WTC11 (cell line): ENCODE results near the gene FXN. TPM values are rescaled to one million over a fixed set of nuclear protein-coding genes. Genes with fewer than 3 reads are reported as not detected.

Experiments used
- ATAC-seq: fragments of 200-7000 bp; cut with Tn5 transposase; 2 replicates; pipeline ENCODE4 v1.10.0; 2021; ENCODE audit warnings: mild to moderate bottlenecking, moderate library complexity
- CTCF ChIA-PET: fragments of 300-600 bp; sonication (Branson Sonifier 250); formaldehyde crosslinking; loops from one replicate; lab custom pipeline; 2021; ENCODE audit warnings: antibody characterized with exemption; lab: Charles Lee
- POLR2A ChIA-PET: fragments of 350-600 bp; sonication (Branson Sonifier 250); formaldehyde crosslinking; loops from one replicate; lab custom pipeline; 2021; ENCODE audit warnings: antibody characterized with exemption; lab: Charles Lee
- DNase-seq: peaks from one replicate; pipeline ENCODE4 v3.0.0; 2021; ENCODE audit warnings: low spot score
- H3K27ac Mint-ChIP-seq: 2 replicates; pipeline ENCODE4 v1.8.0; 2021; ENCODE audit warnings: mixed read lengths
- H3K27me3 Mint-ChIP-seq: 2 replicates; pipeline ENCODE4 v1.8.0; 2021; ENCODE audit warnings: low read depth, mild to moderate bottlenecking, moderate library complexity, mixed read lengths
- H3K36me3 Mint-ChIP-seq: 2 replicates; pipeline ENCODE4 v1.8.0; 2021; ENCODE audit warnings: mixed read lengths
- H3K4me1 Mint-ChIP-seq: 2 replicates; pipeline ENCODE4 v1.8.0; 2022; ENCODE audit warnings: mixed read lengths
- H3K4me3 Mint-ChIP-seq: 2 replicates; pipeline ENCODE4 v1.8.0; 2021; ENCODE audit warnings: mild to moderate bottlenecking, moderate library complexity, mixed read lengths
- H3K9me3 Mint-ChIP-seq: 2 replicates; pipeline ENCODE4 v1.8.0; 2021; ENCODE audit warnings: mixed read lengths
- GRHL2 ChIP-seq: fragments of 250-450 bp; sonication (Bioruptor Pico); IDR thresholded peaks from 2 replicates; pipeline ENCODE4 v1.8.0; 2022; ENCODE audit warnings: mild to moderate bottlenecking, moderate library complexity; ENCODE audit not compliant: insufficient replicate concordance, severe bottlenecking
- JUN ChIP-seq: sonication (generic); formaldehyde crosslinking; IDR thresholded peaks from 2 replicates; pipeline ENCODE4 v1.8.0; 2023; ENCODE audit warnings: mild to moderate bottlenecking, missing genetic modification reagents
- MXD4 ChIP-seq: fragments of 250-450 bp; sonication (Bioruptor Pico); IDR thresholded peaks from 2 replicates; pipeline ENCODE4 v1.8.0; 2021; ENCODE audit warnings: mild to moderate bottlenecking, moderate library complexity, borderline replicate concordance
- SMAD3 ChIP-seq: sonication (generic); formaldehyde crosslinking; IDR thresholded peaks from 2 replicates; pipeline ENCODE4 v1.8.0; 2022; ENCODE audit warnings: missing genetic modification reagents, mild to moderate bottlenecking, borderline replicate concordance
- SP1 ChIP-seq: sonication (generic); formaldehyde crosslinking; conservative IDR thresholded peaks from 2 replicates; pipeline ENCODE4 v1.8.1; 2022; ENCODE audit warnings: missing genetic modification reagents
- TEAD1 ChIP-seq: sonication (generic); formaldehyde crosslinking; IDR thresholded peaks from 2 replicates; pipeline ENCODE4 v1.8.0; 2022; ENCODE audit warnings: mild to moderate bottlenecking, missing genetic modification reagents
- TEAD4 ChIP-seq: sonication (generic); formaldehyde crosslinking; IDR thresholded peaks from 2 replicates; pipeline ENCODE4 v1.8.0; 2022; ENCODE audit warnings: mild to moderate bottlenecking, missing genetic modification reagents
- total RNA-seq: library from RNA; stranded (reverse); gene quantifications from 3 replicates; pipeline ENCODE4 v1.2.3, GENCODE V29; 2021
- TF ChIP-seq, protein P1 (sequence below): fragments of 250-450 bp; sonication (Bioruptor Pico); IDR thresholded peaks from 2 replicates; pipeline ENCODE4 v1.9.0; 2021; ENCODE audit warnings: mild to moderate bottlenecking, borderline replicate concordance
- TF ChIP-seq, protein P2 (sequence below): sonication (generic); formaldehyde crosslinking; IDR thresholded peaks from 2 replicates; pipeline ENCODE4 v1.8.1; 2023; ENCODE audit warnings: mild to moderate bottlenecking, missing genetic modification reagents, borderline replicate concordance
- TF ChIP-seq, protein P3 (sequence below): sonication (generic); formaldehyde crosslinking; IDR thresholded peaks from 2 replicates; pipeline ENCODE4 v1.8.0; 2023; ENCODE audit warnings: mild to moderate bottlenecking, missing genetic modification reagents
- TF ChIP-seq, protein P4 (sequence below): sonication (generic); formaldehyde crosslinking; IDR thresholded peaks from 2 replicates; pipeline ENCODE4 v1.8.0; 2022; ENCODE audit warnings: missing genetic modification reagents

Gene FXN
- total RNA-seq, 1 experiment from 2014 or later, result 30.6 TPM

DNA sequence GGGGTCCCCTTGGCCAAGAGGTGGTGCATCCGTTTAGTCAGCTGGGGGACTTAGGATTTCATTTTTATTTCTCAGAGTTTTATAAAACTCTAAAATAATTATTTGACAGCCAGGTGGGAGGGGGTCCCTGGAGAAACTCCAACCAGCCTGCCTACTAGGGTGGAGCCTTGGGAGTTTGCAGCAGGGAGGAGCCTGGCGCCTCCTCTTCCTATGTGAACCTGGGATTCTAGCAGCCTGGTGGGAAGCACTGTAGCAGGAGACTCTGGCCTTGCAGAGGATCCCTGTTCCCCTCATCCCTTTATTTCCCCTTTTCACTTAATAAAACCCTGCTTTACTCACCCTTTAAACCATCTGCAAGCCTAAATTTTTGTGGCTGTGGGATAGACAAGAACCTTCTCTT is 50.8 kb downstream of the FXN start:
- no peak overlapping the region for H3K27ac Mint-ChIP-seq
- peak; percentile 36 for ATAC-seq
- TF ChIP-seq, protein P1, sequence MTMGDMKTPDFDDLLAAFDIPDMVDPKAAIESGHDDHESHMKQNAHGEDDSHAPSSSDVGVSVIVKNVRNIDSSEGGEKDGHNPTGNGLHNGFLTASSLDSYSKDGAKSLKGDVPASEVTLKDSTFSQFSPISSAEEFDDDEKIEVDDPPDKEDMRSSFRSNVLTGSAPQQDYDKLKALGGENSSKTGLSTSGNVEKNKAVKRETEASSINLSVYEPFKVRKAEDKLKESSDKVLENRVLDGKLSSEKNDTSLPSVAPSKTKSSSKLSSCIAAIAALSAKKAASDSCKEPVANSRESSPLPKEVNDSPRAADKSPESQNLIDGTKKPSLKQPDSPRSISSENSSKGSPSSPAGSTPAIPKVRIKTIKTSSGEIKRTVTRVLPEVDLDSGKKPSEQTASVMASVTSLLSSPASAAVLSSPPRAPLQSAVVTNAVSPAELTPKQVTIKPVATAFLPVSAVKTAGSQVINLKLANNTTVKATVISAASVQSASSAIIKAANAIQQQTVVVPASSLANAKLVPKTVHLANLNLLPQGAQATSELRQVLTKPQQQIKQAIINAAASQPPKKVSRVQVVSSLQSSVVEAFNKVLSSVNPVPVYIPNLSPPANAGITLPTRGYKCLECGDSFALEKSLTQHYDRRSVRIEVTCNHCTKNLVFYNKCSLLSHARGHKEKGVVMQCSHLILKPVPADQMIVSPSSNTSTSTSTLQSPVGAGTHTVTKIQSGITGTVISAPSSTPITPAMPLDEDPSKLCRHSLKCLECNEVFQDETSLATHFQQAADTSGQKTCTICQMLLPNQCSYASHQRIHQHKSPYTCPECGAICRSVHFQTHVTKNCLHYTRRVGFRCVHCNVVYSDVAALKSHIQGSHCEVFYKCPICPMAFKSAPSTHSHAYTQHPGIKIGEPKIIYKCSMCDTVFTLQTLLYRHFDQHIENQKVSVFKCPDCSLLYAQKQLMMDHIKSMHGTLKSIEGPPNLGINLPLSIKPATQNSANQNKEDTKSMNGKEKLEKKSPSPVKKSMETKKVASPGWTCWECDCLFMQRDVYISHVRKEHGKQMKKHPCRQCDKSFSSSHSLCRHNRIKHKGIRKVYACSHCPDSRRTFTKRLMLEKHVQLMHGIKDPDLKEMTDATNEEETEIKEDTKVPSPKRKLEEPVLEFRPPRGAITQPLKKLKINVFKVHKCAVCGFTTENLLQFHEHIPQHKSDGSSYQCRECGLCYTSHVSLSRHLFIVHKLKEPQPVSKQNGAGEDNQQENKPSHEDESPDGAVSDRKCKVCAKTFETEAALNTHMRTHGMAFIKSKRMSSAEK (CRISPR knock-in tag), result no peak
- TF ChIP-seq MXD4 (CRISPR knock-in tag) (no peak), SP1 (CRISPR knock-in tag) (no peak), GRHL2 (CRISPR knock-in tag) (no peak), TEAD4 (CRISPR knock-in tag) (no peak), SMAD3 (no peak), JUN (CRISPR knock-in tag) (no peak), TEAD1 (CRISPR knock-in tag) (no peak)
- TF ChIP-seq, protein P2, sequence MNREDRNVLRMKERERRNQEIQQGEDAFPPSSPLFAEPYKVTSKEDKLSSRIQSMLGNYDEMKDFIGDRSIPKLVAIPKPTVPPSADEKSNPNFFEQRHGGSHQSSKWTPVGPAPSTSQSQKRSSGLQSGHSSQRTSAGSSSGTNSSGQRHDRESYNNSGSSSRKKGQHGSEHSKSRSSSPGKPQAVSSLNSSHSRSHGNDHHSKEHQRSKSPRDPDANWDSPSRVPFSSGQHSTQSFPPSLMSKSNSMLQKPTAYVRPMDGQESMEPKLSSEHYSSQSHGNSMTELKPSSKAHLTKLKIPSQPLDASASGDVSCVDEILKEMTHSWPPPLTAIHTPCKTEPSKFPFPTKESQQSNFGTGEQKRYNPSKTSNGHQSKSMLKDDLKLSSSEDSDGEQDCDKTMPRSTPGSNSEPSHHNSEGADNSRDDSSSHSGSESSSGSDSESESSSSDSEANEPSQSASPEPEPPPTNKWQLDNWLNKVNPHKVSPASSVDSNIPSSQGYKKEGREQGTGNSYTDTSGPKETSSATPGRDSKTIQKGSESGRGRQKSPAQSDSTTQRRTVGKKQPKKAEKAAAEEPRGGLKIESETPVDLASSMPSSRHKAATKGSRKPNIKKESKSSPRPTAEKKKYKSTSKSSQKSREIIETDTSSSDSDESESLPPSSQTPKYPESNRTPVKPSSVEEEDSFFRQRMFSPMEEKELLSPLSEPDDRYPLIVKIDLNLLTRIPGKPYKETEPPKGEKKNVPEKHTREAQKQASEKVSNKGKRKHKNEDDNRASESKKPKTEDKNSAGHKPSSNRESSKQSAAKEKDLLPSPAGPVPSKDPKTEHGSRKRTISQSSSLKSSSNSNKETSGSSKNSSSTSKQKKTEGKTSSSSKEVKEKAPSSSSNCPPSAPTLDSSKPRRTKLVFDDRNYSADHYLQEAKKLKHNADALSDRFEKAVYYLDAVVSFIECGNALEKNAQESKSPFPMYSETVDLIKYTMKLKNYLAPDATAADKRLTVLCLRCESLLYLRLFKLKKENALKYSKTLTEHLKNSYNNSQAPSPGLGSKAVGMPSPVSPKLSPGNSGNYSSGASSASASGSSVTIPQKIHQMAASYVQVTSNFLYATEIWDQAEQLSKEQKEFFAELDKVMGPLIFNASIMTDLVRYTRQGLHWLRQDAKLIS, result no peak
- TF ChIP-seq, protein P3, sequence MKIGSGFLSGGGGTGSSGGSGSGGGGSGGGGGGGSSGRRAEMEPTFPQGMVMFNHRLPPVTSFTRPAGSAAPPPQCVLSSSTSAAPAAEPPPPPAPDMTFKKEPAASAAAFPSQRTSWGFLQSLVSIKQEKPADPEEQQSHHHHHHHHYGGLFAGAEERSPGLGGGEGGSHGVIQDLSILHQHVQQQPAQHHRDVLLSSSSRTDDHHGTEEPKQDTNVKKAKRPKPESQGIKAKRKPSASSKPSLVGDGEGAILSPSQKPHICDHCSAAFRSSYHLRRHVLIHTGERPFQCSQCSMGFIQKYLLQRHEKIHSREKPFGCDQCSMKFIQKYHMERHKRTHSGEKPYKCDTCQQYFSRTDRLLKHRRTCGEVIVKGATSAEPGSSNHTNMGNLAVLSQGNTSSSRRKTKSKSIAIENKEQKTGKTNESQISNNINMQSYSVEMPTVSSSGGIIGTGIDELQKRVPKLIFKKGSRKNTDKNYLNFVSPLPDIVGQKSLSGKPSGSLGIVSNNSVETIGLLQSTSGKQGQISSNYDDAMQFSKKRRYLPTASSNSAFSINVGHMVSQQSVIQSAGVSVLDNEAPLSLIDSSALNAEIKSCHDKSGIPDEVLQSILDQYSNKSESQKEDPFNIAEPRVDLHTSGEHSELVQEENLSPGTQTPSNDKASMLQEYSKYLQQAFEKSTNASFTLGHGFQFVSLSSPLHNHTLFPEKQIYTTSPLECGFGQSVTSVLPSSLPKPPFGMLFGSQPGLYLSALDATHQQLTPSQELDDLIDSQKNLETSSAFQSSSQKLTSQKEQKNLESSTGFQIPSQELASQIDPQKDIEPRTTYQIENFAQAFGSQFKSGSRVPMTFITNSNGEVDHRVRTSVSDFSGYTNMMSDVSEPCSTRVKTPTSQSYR (CRISPR knock-in tag), result no peak
- TF ChIP-seq, protein P4, sequence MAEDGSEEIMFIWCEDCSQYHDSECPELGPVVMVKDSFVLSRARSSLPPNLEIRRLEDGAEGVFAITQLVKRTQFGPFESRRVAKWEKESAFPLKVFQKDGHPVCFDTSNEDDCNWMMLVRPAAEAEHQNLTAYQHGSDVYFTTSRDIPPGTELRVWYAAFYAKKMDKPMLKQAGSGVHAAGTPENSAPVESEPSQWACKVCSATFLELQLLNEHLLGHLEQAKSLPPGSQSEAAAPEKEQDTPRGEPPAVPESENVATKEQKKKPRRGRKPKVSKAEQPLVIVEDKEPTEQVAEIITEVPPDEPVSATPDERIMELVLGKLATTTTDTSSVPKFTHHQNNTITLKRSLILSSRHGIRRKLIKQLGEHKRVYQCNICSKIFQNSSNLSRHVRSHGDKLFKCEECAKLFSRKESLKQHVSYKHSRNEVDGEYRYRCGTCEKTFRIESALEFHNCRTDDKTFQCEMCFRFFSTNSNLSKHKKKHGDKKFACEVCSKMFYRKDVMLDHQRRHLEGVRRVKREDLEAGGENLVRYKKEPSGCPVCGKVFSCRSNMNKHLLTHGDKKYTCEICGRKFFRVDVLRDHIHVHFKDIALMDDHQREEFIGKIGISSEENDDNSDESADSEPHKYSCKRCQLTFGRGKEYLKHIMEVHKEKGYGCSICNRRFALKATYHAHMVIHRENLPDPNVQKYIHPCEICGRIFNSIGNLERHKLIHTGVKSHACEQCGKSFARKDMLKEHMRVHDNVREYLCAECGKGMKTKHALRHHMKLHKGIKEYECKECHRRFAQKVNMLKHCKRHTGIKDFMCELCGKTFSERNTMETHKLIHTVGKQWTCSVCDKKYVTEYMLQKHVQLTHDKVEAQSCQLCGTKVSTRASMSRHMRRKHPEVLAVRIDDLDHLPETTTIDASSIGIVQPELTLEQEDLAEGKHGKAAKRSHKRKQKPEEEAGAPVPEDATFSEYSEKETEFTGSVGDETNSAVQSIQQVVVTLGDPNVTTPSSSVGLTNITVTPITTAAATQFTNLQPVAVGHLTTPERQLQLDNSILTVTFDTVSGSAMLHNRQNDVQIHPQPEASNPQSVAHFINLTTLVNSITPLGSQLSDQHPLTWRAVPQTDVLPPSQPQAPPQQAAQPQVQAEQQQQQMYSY, result no peak
- no peak for DNase-seq
- no peaks in the 10 kb centered on the region for H3K27me3 Mint-ChIP-seq
- CTCF ChIA-PET, result no interaction called here
- peaks cover 13% of the 10 kb centered on the region for H3K9me3 Mint-ChIP-seq
- H3K4me3 Mint-ChIP-seq, result no peak overlapping the region
- H3K4me1 Mint-ChIP-seq, result peaks cover 44% of the 10 kb centered on the region
- H3K36me3 Mint-ChIP-seq, result peaks cover 14% of the 10 kb centered on the region
- POLR2A ChIA-PET, result interaction anchor here (1.1 kb wide), 1 partner anchor 33 kb away, joined by 9 read pairs; no protein-coding TSS in a partner anchor
